Bone marrow (tissue), 2 donors: ENCODE data around the gene NUMB.
"Not testable (repeated sequence)": the region's sequence is repeated elsewhere in the genome, so short reads cannot be mapped to it uniquely, and the experiment has no call there.

Experiments used
- DNase-seq, 2 donors: peaks; one replicate each; lab custom pipeline; 2025; lab: John Stamatoyannopoulos, UW

The NUMB gene

GRCh38 chr14:73359445-73359844 is 98.9 kb downstream of the NUMB start:
- DNase-seq, result no peak

- DNase-seq, result no peak
Measured at GRCh38 chr14:73358187-73358586, 100.2 kb downstream of the NUMB start.

- not testable (repeated sequence) for DNase-seq
Measured at GRCh38 chr14:73349091-73349490, 109.3 kb downstream of the NUMB start.

GRCh38 chr14:73344319-73344718 is 114.0 kb downstream of the NUMB start:
- DNase-seq, result no peak

GRCh38 chr14:73342670-73343069 is 115.7 kb downstream of the NUMB start:
- DNase-seq, result no peak

GRCh38 chr14:73339846-73340595 is 118.3 kb downstream of the NUMB start:
- DNase-seq, result no peak

GRCh38 chr14:73339206-73339605 is 119.1 kb downstream of the NUMB start:
- DNase-seq, result no peak

- no peak for DNase-seq
Measured at GRCh38 chr14:73338551-73338950, 119.8 kb downstream of the NUMB start.

GRCh38 chr14:73333031-73333430 is 125.3 kb downstream of the NUMB start:
- DNase-seq, result no peak

GRCh38 chr14:73325630-73326299 is 132.6 kb downstream of the NUMB start:
- DNase-seq, result no peak

GRCh38 chr14:73325063-73325462 is 133.3 kb downstream of the NUMB start:
- DNase-seq, result no peak

- DNase-seq, result no peak
Measured at GRCh38 chr14:73324533-73324932, 133.8 kb downstream of the NUMB start.

GRCh38 chr14:73323896-73324399 is 134.4 kb downstream of the NUMB start:
- DNase-seq, result no peak

GRCh38 chr14:73313151-73313550 is 145.2 kb downstream of the NUMB start:
- DNase-seq, result no peak

- no peak for DNase-seq
Measured at GRCh38 chr14:73312687-73313086, 145.7 kb downstream of the NUMB start.

GRCh38 chr14:73311708-73312030 is 146.7 kb downstream of the NUMB start:
- no peak for DNase-seq

- not testable (repeated sequence) for DNase-seq
Measured at GRCh38 chr14:73309207-73309606, 149.1 kb downstream of the NUMB start.

- no peak for DNase-seq
Measured at GRCh38 chr14:73307261-73307660, 151.1 kb downstream of the NUMB start.

- no peak for DNase-seq
Measured at GRCh38 chr14:73305499-73305898, 152.8 kb downstream of the NUMB start.

GRCh38 chr14:73295198-73295796 is 163.0 kb downstream of the NUMB start:
- DNase-seq, result peak in 1 of 2 donors; percentile 20

GRCh38 chr14:73293782-73294781 is 164.3 kb downstream of the NUMB start:
- no peak for DNase-seq

GRCh38 chr14:73290279-73290678 is 168.1 kb downstream of the NUMB start:
- DNase-seq, result no peak
